Measurements from ENCODE around the gene HNF1A.

Gene HNF1A

GRCh38 chr12:120959111-120959878 lies 19.0 kb upstream of the HNF1A start:
- DNase-seq: no peak

- no peak for DNase-seq
Measured at GRCh38 chr12:120960657-120961056, 17.7 kb upstream of the HNF1A start.

GRCh38 chr12:120961604-120962531 lies 16.5 kb upstream of the HNF1A start:
- DNase-seq: peak; percentile 22

- DNase-seq: no peak
Measured at GRCh38 chr12:120962532-120963020, 15.8 kb upstream of the HNF1A start.

GRCh38 chr12:120964298-120964697 lies 14.0 kb upstream of the HNF1A start:
- DNase-seq: no peak

- no peak for DNase-seq
Measured at GRCh38 chr12:120965534-120966091, 12.7 kb upstream of the HNF1A start.

- DNase-seq: no peak
Measured at GRCh38 chr12:120970310-120970709, 8.0 kb upstream of the HNF1A start.

- peak; percentile 48 for DNase-seq
Measured at GRCh38 chr12:120971299-120972180, 6.8 kb upstream of the HNF1A start.

GRCh38 chr12:120972870-120973543 lies 5.3 kb upstream of the HNF1A start:
- DNase-seq: no peak

- no peak for DNase-seq
Measured at GRCh38 chr12:120977531-120978295, 630 bp upstream of the HNF1A start.

- no peak for DNase-seq
Measured at GRCh38 chr12:120979220-120979861, 998 bp downstream of the HNF1A start.

GRCh38 chr12:120979862-120980696 lies 1.7 kb downstream of the HNF1A start:
- no peak for DNase-seq

GRCh38 chr12:120980800-120981368 lies 2.5 kb downstream of the HNF1A start:
- no peak for DNase-seq

- DNase-seq: no peak
Measured at GRCh38 chr12:120981407-120981941, 3.1 kb downstream of the HNF1A start.

GRCh38 chr12:120982659-120983058 lies 4.3 kb downstream of the HNF1A start:
- DNase-seq: no peak

GRCh38 chr12:120983759-120984158 lies 5.4 kb downstream of the HNF1A start:
- no peak for DNase-seq

- no peak for DNase-seq
Measured at GRCh38 chr12:120984351-120984898, 6.1 kb downstream of the HNF1A start.

GRCh38 chr12:120988234-120988633 lies 9.9 kb downstream of the HNF1A start:
- DNase-seq: no peak
